Measurements from ENCODE around the gene PRM1.

The PRM1 gene

GRCh38 chr16:11253009-11253994 is 27.8 kb downstream of the PRM1 start:
- H3K9me3 ChIP-seq (ENCODE audit: control insufficient read depth in 5 of 5, low read length in 5 of 5): no peaks in the 10 kb centered on the region
- H3K27me3 ChIP-seq (ENCODE audit: control insufficient read depth in 5 of 5, insufficient read depth in 4 of 5, low read length in 5 of 5): no peaks in the 10 kb centered on the region
- H3K4me1 ChIP-seq (ENCODE audit: control insufficient read depth in 5 of 5, insufficient read depth in 5 of 5, low read length in 5 of 5): peaks cover 4 to 40% (median 26%) of the 10 kb centered on the region in 5 donors
- H3K27ac ChIP-seq (ENCODE audit: low read depth, low read length): no peak overlapping the region
- peak overlapping the region in 4 of 5 donors; percentile 4 to 93 (median 80) for H3K4me3 ChIP-seq (ENCODE audit: low read depth in 1 of 5, low read length in 5 of 5)
- no peak overlapping the region for H3K9ac ChIP-seq (ENCODE audit: low read length in 5 of 5)
- peaks cover 0 to 6% (median 0%) of the 10 kb centered on the region in 5 donors for H3K36me3 ChIP-seq (ENCODE audit: control insufficient read depth in 5 of 5, insufficient read depth in 5 of 5, low read length in 5 of 5)

DNA sequence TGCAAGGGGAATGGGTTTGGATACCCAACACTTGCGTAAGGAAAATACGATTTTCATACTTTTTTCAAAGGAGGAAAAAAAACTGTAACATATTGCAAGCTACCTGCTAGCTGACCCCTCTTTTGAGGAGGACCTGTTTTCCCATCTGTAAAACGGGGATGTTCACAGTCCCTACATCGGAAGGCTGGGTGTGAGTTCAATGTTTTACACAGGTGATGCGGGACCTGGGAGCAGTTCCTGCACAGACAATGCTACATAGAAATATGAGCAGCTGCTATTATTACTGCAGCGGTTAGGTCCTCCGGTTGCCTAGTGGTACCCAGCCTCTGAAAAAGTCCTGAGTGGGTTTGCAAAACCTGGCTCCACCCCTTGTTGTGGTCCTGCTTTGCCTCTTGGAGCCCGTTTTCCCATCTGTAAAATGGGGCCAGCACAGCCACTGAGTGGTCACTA is 28.6 kb downstream of the PRM1 start:
- Histone ChIP-seq H3K9ac (ENCODE audit: low read length in 5 of 5) (no peak overlapping the region), H3K4me1 (ENCODE audit: control insufficient read depth in 5 of 5, insufficient read depth in 5 of 5, low read length in 5 of 5) (peaks cover 4 to 36% (median 22%) of the 10 kb centered on the region in 5 donors), H3K4me3 (ENCODE audit: low read depth in 1 of 5, low read length in 5 of 5) (no peak overlapping the region), H3K9me3 (ENCODE audit: control insufficient read depth in 5 of 5, low read length in 5 of 5) (no peaks in the 10 kb centered on the region), H3K27ac (ENCODE audit: low read depth, low read length) (no peak overlapping the region), H3K36me3 (ENCODE audit: control insufficient read depth in 5 of 5, insufficient read depth in 5 of 5, low read length in 5 of 5) (peaks cover 0 to 6% (median 0%) of the 10 kb centered on the region in 5 donors), H3K27me3 (ENCODE audit: control insufficient read depth in 5 of 5, insufficient read depth in 4 of 5, low read length in 5 of 5) (no peaks in the 10 kb centered on the region)

GRCh38 chr16:11251525-11252481 is 29.3 kb downstream of the PRM1 start:
- Histone ChIP-seq H3K9me3 (ENCODE audit: control insufficient read depth in 5 of 5, low read length in 5 of 5) (no peaks in the 10 kb centered on the region), H3K4me3 (ENCODE audit: low read depth in 1 of 5, low read length in 5 of 5) (no peak overlapping the region), H3K27ac (ENCODE audit: low read depth, low read length) (no peak overlapping the region), H3K9ac (ENCODE audit: low read length in 5 of 5) (no peak overlapping the region), H3K36me3 (ENCODE audit: control insufficient read depth in 5 of 5, insufficient read depth in 5 of 5, low read length in 5 of 5) (peaks cover 0 to 6% (median 0%) of the 10 kb centered on the region in 5 donors), H3K27me3 (ENCODE audit: control insufficient read depth in 5 of 5, insufficient read depth in 4 of 5, low read length in 5 of 5) (no peaks in the 10 kb centered on the region), H3K4me1 (ENCODE audit: control insufficient read depth in 5 of 5, insufficient read depth in 5 of 5, low read length in 5 of 5) (peaks cover 0 to 29% (median 15%) of the 10 kb centered on the region in 5 donors)

GRCh38 chr16:11250786-11251524 is 30.2 kb downstream of the PRM1 start:
- peaks cover 0 to 6% (median 0%) of the 10 kb centered on the region in 5 donors for H3K36me3 ChIP-seq (ENCODE audit: control insufficient read depth in 5 of 5, insufficient read depth in 5 of 5, low read length in 5 of 5)
- no peaks in the 10 kb centered on the region for H3K9me3 ChIP-seq (ENCODE audit: control insufficient read depth in 5 of 5, low read length in 5 of 5)
- no peak overlapping the region for H3K27ac ChIP-seq (ENCODE audit: low read depth, low read length)

DNA sequence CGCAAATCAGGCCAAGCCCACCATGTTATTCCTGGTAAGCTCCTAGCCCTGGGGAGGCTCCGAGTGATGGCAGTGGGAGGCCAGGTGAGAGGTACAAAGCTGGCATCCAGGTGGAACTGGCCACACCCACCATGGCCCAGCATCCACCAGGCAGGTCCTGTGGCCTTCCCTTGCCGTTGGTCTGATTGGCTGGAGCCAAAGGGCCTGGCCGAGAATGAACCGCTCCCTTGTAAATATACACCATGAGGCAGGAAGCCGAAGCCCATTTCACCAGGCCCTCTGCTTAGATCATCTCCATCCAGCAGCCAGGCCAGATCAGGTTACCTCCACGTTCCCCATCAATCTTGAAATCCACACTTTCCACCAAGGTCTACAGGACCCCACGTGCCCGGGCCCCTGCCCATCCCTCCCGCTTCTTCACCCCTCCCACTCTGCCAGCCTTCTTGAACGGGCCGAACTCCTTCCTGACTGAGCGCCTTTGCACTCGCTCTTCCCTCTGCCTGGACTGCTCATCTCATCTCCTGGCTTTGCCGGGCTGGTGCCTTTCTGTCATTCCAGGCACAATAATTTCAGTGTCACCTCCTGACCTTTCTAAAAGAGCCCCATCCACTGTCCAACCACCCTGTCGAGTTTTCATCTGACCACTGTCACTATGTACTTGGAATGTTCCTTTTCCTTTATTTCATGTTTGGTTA is 30.9 kb downstream of the PRM1 start:
- peaks cover 0 to 22% (median 14%) of the 10 kb centered on the region in 5 donors for H3K4me1 ChIP-seq (ENCODE audit: control insufficient read depth in 5 of 5, insufficient read depth in 5 of 5, low read length in 5 of 5)
- H3K27ac ChIP-seq (ENCODE audit: low read depth, low read length): no peak overlapping the region
- H3K4me3 ChIP-seq (ENCODE audit: low read depth in 1 of 5, low read length in 5 of 5): no peak overlapping the region
- H3K9me3 ChIP-seq (ENCODE audit: control insufficient read depth in 5 of 5, low read length in 5 of 5): no peaks in the 10 kb centered on the region
- no peaks in the 10 kb centered on the region for H3K27me3 ChIP-seq (ENCODE audit: control insufficient read depth in 5 of 5, insufficient read depth in 4 of 5, low read length in 5 of 5)
- no peak overlapping the region for H3K9ac ChIP-seq (ENCODE audit: low read length in 5 of 5)
- H3K36me3 ChIP-seq (ENCODE audit: control insufficient read depth in 5 of 5, insufficient read depth in 5 of 5, low read length in 5 of 5): peaks cover 0 to 6% (median 0%) of the 10 kb centered on the region in 5 donors

More at GRCh38 chr16:11250786-11251524, 30.2 kb downstream of the PRM1 start:
- H3K4me1 ChIP-seq (ENCODE audit: control insufficient read depth in 5 of 5, insufficient read depth in 5 of 5, low read length in 5 of 5): peaks cover 0 to 25% (median 14%) of the 10 kb centered on the region in 5 donors
- H3K4me3 ChIP-seq (ENCODE audit: low read depth in 1 of 5, low read length in 5 of 5): no peak overlapping the region
- H3K9ac ChIP-seq (ENCODE audit: low read length in 5 of 5): no peak overlapping the region
- no peaks in the 10 kb centered on the region for H3K27me3 ChIP-seq (ENCODE audit: control insufficient read depth in 5 of 5, insufficient read depth in 4 of 5, low read length in 5 of 5)

GRCh38 chr16:11249233-11250061 is 31.7 kb downstream of the PRM1 start:
- Histone ChIP-seq H3K9ac (ENCODE audit: low read length in 5 of 5) (no peak overlapping the region), H3K27me3 (ENCODE audit: control insufficient read depth in 5 of 5, insufficient read depth in 4 of 5, low read length in 5 of 5) (no peaks in the 10 kb centered on the region), H3K36me3 (ENCODE audit: control insufficient read depth in 5 of 5, insufficient read depth in 5 of 5, low read length in 5 of 5) (peaks cover 0 to 6% (median 0%) of the 10 kb centered on the region in 5 donors), H3K4me1 (ENCODE audit: control insufficient read depth in 5 of 5, insufficient read depth in 5 of 5, low read length in 5 of 5) (peaks cover 0 to 14% (median 7%) of the 10 kb centered on the region in 5 donors), H3K9me3 (ENCODE audit: control insufficient read depth in 5 of 5, low read length in 5 of 5) (no peaks in the 10 kb centered on the region), H3K27ac (ENCODE audit: low read depth, low read length) (no peak overlapping the region), H3K4me3 (ENCODE audit: low read depth in 1 of 5, low read length in 5 of 5) (no peak overlapping the region)

- Histone ChIP-seq H3K9me3 (ENCODE audit: control insufficient read depth in 5 of 5, low read length in 5 of 5) (no peaks in the 10 kb centered on the region), H3K4me3 (ENCODE audit: low read depth in 1 of 5, low read length in 5 of 5) (no peak overlapping the region), H3K4me1 (ENCODE audit: control insufficient read depth in 5 of 5, insufficient read depth in 5 of 5, low read length in 5 of 5) (peaks cover 0 to 4% (median 1%) of the 10 kb centered on the region in 5 donors), H3K27ac (ENCODE audit: low read depth, low read length) (no peak overlapping the region), H3K27me3 (ENCODE audit: control insufficient read depth in 5 of 5, insufficient read depth in 4 of 5, low read length in 5 of 5) (no peaks in the 10 kb centered on the region), H3K36me3 (ENCODE audit: control insufficient read depth in 5 of 5, insufficient read depth in 5 of 5, low read length in 5 of 5) (peaks cover 0 to 4% (median 0%) of the 10 kb centered on the region in 5 donors), H3K9ac (ENCODE audit: low read length in 5 of 5) (no peak overlapping the region)
Observed at GRCh38 chr16:11248133-11248532, 33.0 kb downstream of the PRM1 start.

DNA sequence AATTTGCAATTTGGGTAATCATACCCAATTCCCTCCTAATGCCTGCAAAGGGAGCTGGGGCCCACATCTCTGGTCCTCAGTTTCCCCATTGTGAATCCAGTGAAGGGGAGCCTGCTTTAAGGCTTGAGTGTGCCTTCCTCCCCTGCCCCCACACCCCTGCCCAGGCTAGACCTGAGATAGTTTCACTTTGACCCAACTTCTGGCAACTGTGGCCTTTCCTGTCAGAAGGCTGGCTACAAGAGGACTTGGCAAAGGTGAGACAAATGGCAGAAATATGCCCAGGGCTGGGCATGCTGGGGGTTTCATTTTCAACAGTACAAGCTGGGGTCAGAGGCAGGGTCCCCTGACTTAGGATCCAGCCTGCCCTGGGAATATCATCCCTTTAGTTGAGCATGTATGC is 35.1 kb downstream of the PRM1 start:
- no peaks in the 10 kb centered on the region for H3K9me3 ChIP-seq (ENCODE audit: control insufficient read depth in 5 of 5, low read length in 5 of 5)
- H3K27ac ChIP-seq (ENCODE audit: low read depth, low read length): no peak overlapping the region
- H3K27me3 ChIP-seq (ENCODE audit: control insufficient read depth in 5 of 5, insufficient read depth in 4 of 5, low read length in 5 of 5): no peaks in the 10 kb centered on the region
- no peaks in the 10 kb centered on the region for H3K4me1 ChIP-seq (ENCODE audit: control insufficient read depth in 5 of 5, insufficient read depth in 5 of 5, low read length in 5 of 5)
- no peak overlapping the region for H3K4me3 ChIP-seq (ENCODE audit: low read depth in 1 of 5, low read length in 5 of 5)
- no peaks in the 10 kb centered on the region for H3K36me3 ChIP-seq (ENCODE audit: control insufficient read depth in 5 of 5, insufficient read depth in 5 of 5, low read length in 5 of 5)
- no peak overlapping the region for H3K9ac ChIP-seq (ENCODE audit: low read length in 5 of 5)
